HCT116 (cell line): Measurements from ENCODE around the gene DENND1A. TPM values are rescaled to one million over a fixed set of nuclear protein-coding genes. Genes with fewer than 3 reads are reported as not detected.

Experiments
- ATAC-seq: fragments of 200-7000 bp; cut with Tn5 transposase; 2 replicates; pipeline ENCODE4 v1.9.1; 2020; ENCODE audit warnings: mild to moderate bottlenecking, moderate library complexity
- BruUV-seq: library from RNA; stranded (reverse); fragments of 400-500 nt; replicated peaks from 2 replicates; lab custom pipeline; 2021; lab: Mats Ljungman, UMichigan
- CTCF ChIA-PET: fragments of 300-600 bp; sonication (Branson Sonifier 250); formaldehyde crosslinking; loops from one replicate; lab custom pipeline; 2021; ENCODE audit warnings: antibody characterized with exemption; lab: Charles Lee
- POLR2A ChIA-PET: fragments of 300-600, 350-600 bp; sonication (Branson Sonifier 250); formaldehyde crosslinking; loops from one replicate; lab custom pipeline; 2021; ENCODE audit warnings: antibody characterized with exemption; lab: Charles Lee
- RAD21 ChIA-PET, 2 experiments: fragments of 300-600 bp; sonication (Branson Sonifier 250); formaldehyde crosslinking; loops; one replicate each; lab custom pipeline; 2023; ENCODE audit warnings: low total read pairs in 2 of 2; ENCODE audit not compliant: uncharacterized antibody in 2 of 2, unreplicated experiment in 2 of 2, low non-redundant PET in 1 of 2; lab: Charles Lee
- DNase-seq: peaks from one replicate; pipeline ENCODE4 v3.0.0-alpha.2; 2010; ENCODE audit warnings: low read depth, low spot score
- H2AFZ ChIP-seq: fragments of 200-600 bp; shearing (Covaris generic), sonication (generic); 2 replicates; pipeline ENCODE4 v1.6.1; 2017; ENCODE audit warnings: low read depth, mixed run types, mixed read lengths, antibody characterized with exemption, low read length; ENCODE audit not compliant: poor library complexity, severe bottlenecking
- H3K27ac ChIP-seq: 2 replicates; pipeline ENCODE4 v1.5.1; 2012; ENCODE audit warnings: low read depth, low read length
- H3K27me3 ChIP-seq: fragments of 200-600 bp; sonication (generic); 2 replicates; pipeline ENCODE4 v1.6.1; 2016; ENCODE audit warnings: mixed run types, low read length, mixed read lengths; ENCODE audit not compliant: insufficient read depth
- H3K36me3 ChIP-seq, 2 experiments: fragments of 200-500 bp in 1 of 2; fragments of 200-600 bp in 1 of 2; sonication (Bioruptor generic) in 1 of 2; sonication (generic) in 1 of 2; 2 replicates each; pipeline versions ENCODE4 v1.5.1 to v1.6.1; 2014 to 2016; ENCODE audit warnings: low read length in 2 of 2, inconsistent platforms in 1 of 2, mixed read lengths in 1 of 2, mixed run types in 1 of 2; ENCODE audit not compliant: insufficient read depth in 2 of 2, control insufficient read depth in 1 of 2
- H3K4me1 ChIP-seq, 2 experiments: fragments of 200-600 bp in 1 of 2; sonication (generic) in 1 of 2; 2 replicates each; pipeline versions ENCODE4 v1.5.1 to v1.6.1; 2012 to 2017; ENCODE audit warnings: low read length in 2 of 2, inconsistent platforms in 1 of 2, mild to moderate bottlenecking in 1 of 2, mixed read lengths in 1 of 2, mixed run types in 1 of 2, moderate library complexity in 1 of 2; ENCODE audit not compliant: insufficient read depth in 2 of 2, control insufficient read depth in 1 of 2
- H3K4me2 ChIP-seq: fragments of 200-600 bp; sonication (generic); 2 replicates; pipeline ENCODE4 v1.6.1; 2017; ENCODE audit warnings: mixed run types, low read length, mixed read lengths
- H3K4me3 ChIP-seq, 2 experiments: fragments of 200-600 bp in 1 of 2; sonication (generic) in 1 of 2; replicated peaks in 1 of 2; 2 replicates each; pipeline ENCODE4 v1.5.1; 2011 to 2016; ENCODE audit warnings: low read length in 2 of 2, control low read depth in 1 of 2, low read depth in 1 of 2, mild to moderate bottlenecking in 1 of 2, mixed read lengths in 1 of 2, mixed run types in 1 of 2
- H3K79me2 ChIP-seq: fragments of 200-600 bp; sonication (generic); 2 replicates; pipeline ENCODE4 v1.6.1; 2017; ENCODE audit warnings: mild to moderate bottlenecking, mixed run types, low read length, moderate library complexity, mixed read lengths; ENCODE audit not compliant: insufficient read depth
- H3K9ac ChIP-seq: fragments of 200-600 bp; sonication (generic); 2 replicates; pipeline ENCODE4 v1.6.1; 2016; ENCODE audit warnings: low read length, mixed read lengths
- H3K9me2 ChIP-seq: fragments of 200-600 bp; sonication (generic), shearing (Covaris generic); 2 replicates; pipeline ENCODE4 v1.6.1; 2017; ENCODE audit warnings: mixed run types, mild to moderate bottlenecking, moderate library complexity; ENCODE audit not compliant: insufficient read depth
- H3K9me3 ChIP-seq, 2 experiments: fragments of 200-500 bp in 1 of 2; fragments of 200-600 bp in 1 of 2; sonication (Bioruptor generic) in 1 of 2; sonication (generic) in 1 of 2; 2 replicates each; pipeline ENCODE4 v1.6.1; 2014 to 2017; ENCODE audit warnings: low read length in 2 of 2, mixed read lengths in 2 of 2, inconsistent platforms in 1 of 2, low read depth in 1 of 2, mild to moderate bottlenecking in 1 of 2, mixed run types in 1 of 2, moderate library complexity in 1 of 2; ENCODE audit not compliant: control insufficient read depth in 1 of 2, insufficient read depth in 1 of 2
- H4K20me1 ChIP-seq: fragments of 200-600 bp; sonication (generic), shearing (Covaris generic); 2 replicates; pipeline ENCODE4 v1.6.1; 2017; ENCODE audit warnings: mixed run types, mild to moderate bottlenecking, moderate library complexity; ENCODE audit not compliant: insufficient read depth
- ATF3 ChIP-seq: IDR thresholded peaks from 2 replicates; pipeline ENCODE4 v1.6.1; 2012
- CEBPB ChIP-seq: IDR thresholded peaks from 2 replicates; pipeline ENCODE4 v1.6.1; 2012; ENCODE audit warnings: low read depth
- CTCF ChIP-seq, 3 experiments: fragments of 200-600 bp in 1 of 3; sonication (generic) in 1 of 3; IDR thresholded peaks in 2 of 3; conservative IDR thresholded peaks in 1 of 3; 2 replicates each; pipeline ENCODE4 v1.5.1; 2012 to 2017; ENCODE audit warnings: low read depth in 2 of 3, low read length in 2 of 3, antibody characterized with exemption in 1 of 3, borderline replicate concordance in 1 of 3, control low read depth in 1 of 3, mild to moderate bottlenecking in 1 of 3, mixed read lengths in 1 of 3, mixed run types in 1 of 3, moderate library complexity in 1 of 3; ENCODE audit not compliant: insufficient read depth in 1 of 3
- EGR1 ChIP-seq: IDR thresholded peaks from 2 replicates; pipeline ENCODE4 v1.6.1; 2012; ENCODE audit warnings: low read depth
- ELF1 ChIP-seq: IDR thresholded peaks from 2 replicates; pipeline ENCODE4 v1.6.1; 2012; ENCODE audit warnings: low read depth, borderline replicate concordance
- EZH2 ChIP-seq: fragments of 200-600 bp; sonication (generic); IDR thresholded peaks from 2 replicates; pipeline ENCODE4 v1.6.1; 2017; ENCODE audit warnings: antibody characterized with exemption, mixed run types
- FOSL1 ChIP-seq: IDR thresholded peaks from 2 replicates; pipeline ENCODE4 v1.6.1; 2012; ENCODE audit warnings: low read depth
- POLR2A ChIP-seq: IDR thresholded peaks from 2 replicates; pipeline ENCODE4 v1.7.0; 2011; ENCODE audit warnings: borderline replicate concordance; ENCODE audit not compliant: insufficient read depth, insufficient read length; ENCODE audit errors: extremely low read depth
- POLR2AphosphoS5 ChIP-seq: IDR thresholded peaks from 2 replicates; pipeline ENCODE4 v1.6.1; 2011; ENCODE audit warnings: mild to moderate bottlenecking, low read depth, low read length, moderate library complexity
- REST ChIP-seq: IDR thresholded peaks from 2 replicates; pipeline ENCODE4 v1.6.1; 2012; ENCODE audit warnings: low read depth
- SRF ChIP-seq: IDR thresholded peaks from 2 replicates; pipeline ENCODE4 v1.6.1; 2012; ENCODE audit warnings: low read depth
- TCF7L2 ChIP-seq: IDR thresholded peaks from 2 replicates; pipeline ENCODE4 v1.7.0; 2011; ENCODE audit warnings: borderline replicate concordance, inconsistent platforms; ENCODE audit not compliant: insufficient read depth, insufficient read length; ENCODE audit errors: extremely low read depth
- YY1 ChIP-seq: IDR thresholded peaks from 2 replicates; pipeline ENCODE4 v1.6.1; 2011; ENCODE audit warnings: low read length, low read depth, moderate library complexity, mild to moderate bottlenecking; ENCODE audit not compliant: insufficient replicate concordance; ENCODE audit errors: extremely low read depth
- ZFX ChIP-seq: fragments of 450-650 bp; IDR thresholded peaks from 2 replicates; pipeline ENCODE4 v1.6.1; 2017
- ZNF274 ChIP-seq: fragments of 200-500 bp; sonication (Bioruptor generic); IDR thresholded peaks from 2 replicates; pipeline ENCODE4 v1.6.1; 2014; ENCODE audit warnings: mild to moderate bottlenecking, low read depth, low read length, inconsistent platforms
- intact Hi-C: fragments of 100-400 bp; cut with micrococcal nuclease; formaldehyde crosslinking; loops from 2 replicates; pipeline ENCODE4 v1.10.0; 2022
- total RNA-seq: library from RNA; stranded (reverse); gene quantifications from one replicate; pipeline ENCODE4 v1.2.1, GENCODE V29; 2021; ENCODE audit not compliant: unreplicated experiment

Gene DENND1A
- total RNA-seq, 1 experiment from 2014 or later: 33.0 TPM

- Histone ChIP-seq H3K79me2 (no peaks in the 10 kb centered on the region), H3K27me3 (no peaks in the 10 kb centered on the region), H4K20me1 (no peaks in the 10 kb centered on the region), H3K4me2 (no peak overlapping the region), H2AFZ (no peak overlapping the region), H3K9ac (no peak overlapping the region), H3K9me2 (no peaks in the 10 kb centered on the region)
- POLR2A ChIA-PET: no interaction called here
- intact Hi-C loops: no loop called here
- DNase-seq: no peak
- no peak for TF ChIP-seq EZH2
- no peak for TF ChIP-seq CEBPB
- TF ChIP-seq EGR1: no peak
- TF ChIP-seq ZNF274: no peak
- TF ChIP-seq TCF7L2: no peak
- TF ChIP-seq, all 23 proteins: peak for 0
- CTCF ChIA-PET: no interaction called here
- Histone ChIP-seq H3K36me3 (no peaks in the 10 kb centered on the region), H3K4me3 (no peak overlapping the region), H3K4me1 (peaks cover 15 to 16% of the 10 kb centered on the region in 2 experiments), H3K9me3 (no peaks in the 10 kb centered on the region), H3K27ac (no peak overlapping the region)
- BruUV-seq: no TSS peak
- no peak for ATAC-seq
- RAD21 ChIA-PET: no interaction called here
These were observed 551.9 kb downstream of the DENND1A start for GRCh38 chr9:123378025-123378424.

- ChIA-PET CTCF (no interaction called here), POLR2A (no interaction called here), RAD21 (no interaction called here)
- Histone ChIP-seq H3K27me3 (no peaks in the 10 kb centered on the region), H2AFZ (no peak overlapping the region), H3K9ac (no peak overlapping the region), H3K9me3 (no peaks in the 10 kb centered on the region), H4K20me1 (no peaks in the 10 kb centered on the region), H3K9me2 (no peaks in the 10 kb centered on the region), H3K36me3 (no peaks in the 10 kb centered on the region), H3K27ac (no peak overlapping the region), H3K4me1 (peaks cover 15 to 16% of the 10 kb centered on the region in 2 experiments), H3K4me3 (no peak overlapping the region), H3K4me2 (no peak overlapping the region), H3K79me2 (no peaks in the 10 kb centered on the region)
- intact Hi-C loops: no loop called here
- no TSS peak for BruUV-seq
- DNase-seq (no peak), ATAC-seq (no peak)
- TF ChIP-seq EGR1: no peak
- no peak for TF ChIP-seq REST
- no peak for TF ChIP-seq ZFX
- no peak for TF ChIP-seq SRF
- TF ChIP-seq POLR2A: no peak
- no peak for TF ChIP-seq POLR2AphosphoS5
- TF ChIP-seq EZH2: no peak
- TF ChIP-seq YY1: no peak
- no peak for TF ChIP-seq ELF1
- TF ChIP-seq ATF3: no peak
- TF ChIP-seq CEBPB: no peak
- no peak for TF ChIP-seq CTCF (IDR thresholded peaks at IDR 0.05 in 2 of 3, conservative IDR thresholded peaks at IDR 0.05 in 1 of 3; ENCODE audit: borderline replicate concordance in 1 of 3, insufficient read depth in 1 of 3, low read depth in 2 of 3, low read length in 2 of 3)
- no peak for TF ChIP-seq FOSL1
These were observed 552.5 kb downstream of the DENND1A start for GRCh38 chr9:123377211-123377971.
